ENCODE data around the gene TBC1D7. TPM values are rescaled to one million over a fixed set of nuclear protein-coding genes. Genes with fewer than 3 reads are reported as not detected.
A peak's percentile ranks its signal among the peaks of the same experiment; 100 is the strongest.

Gene TBC1D7
- total RNA-seq, 2 donors from 2014 or later = 37.7 to 59.0 TPM

- H3K27ac ChIP-seq (ENCODE audit: low read depth, low read length) = no peak overlapping the region
- no peak overlapping the region for H3K27ac Mint-ChIP-seq
Measured at GRCh38 chr6:13372688-13373487, 44.6 kb upstream of the TBC1D7 start.

GRCh38 chr6:13372076-13372475 is 43.7 kb upstream of the TBC1D7 start:
- no peak overlapping the region for H3K4me3 ChIP-seq (ENCODE audit: low read length)
- H3K4me1 ChIP-seq (ENCODE audit: control insufficient read depth, insufficient read depth, low read length) = no peaks in the 10 kb centered on the region
- Mint-ChIP-seq H3K9me3 (peaks cover 1% of the 10 kb centered on the region), H3K27ac (no peak overlapping the region), H3K36me3 (ENCODE audit: low read depth) (no peaks in the 10 kb centered on the region), H3K27me3 (ENCODE audit: insufficient read depth) (peaks cover 1% of the 10 kb centered on the region), H3K4me1 (peaks cover 12% of the 10 kb centered on the region), H3K4me3 (no peak overlapping the region)
- H3K36me3 ChIP-seq (ENCODE audit: control insufficient read depth, insufficient read depth, low read length) = no peaks in the 10 kb centered on the region
- TF ChIP-seq, protein P1, sequence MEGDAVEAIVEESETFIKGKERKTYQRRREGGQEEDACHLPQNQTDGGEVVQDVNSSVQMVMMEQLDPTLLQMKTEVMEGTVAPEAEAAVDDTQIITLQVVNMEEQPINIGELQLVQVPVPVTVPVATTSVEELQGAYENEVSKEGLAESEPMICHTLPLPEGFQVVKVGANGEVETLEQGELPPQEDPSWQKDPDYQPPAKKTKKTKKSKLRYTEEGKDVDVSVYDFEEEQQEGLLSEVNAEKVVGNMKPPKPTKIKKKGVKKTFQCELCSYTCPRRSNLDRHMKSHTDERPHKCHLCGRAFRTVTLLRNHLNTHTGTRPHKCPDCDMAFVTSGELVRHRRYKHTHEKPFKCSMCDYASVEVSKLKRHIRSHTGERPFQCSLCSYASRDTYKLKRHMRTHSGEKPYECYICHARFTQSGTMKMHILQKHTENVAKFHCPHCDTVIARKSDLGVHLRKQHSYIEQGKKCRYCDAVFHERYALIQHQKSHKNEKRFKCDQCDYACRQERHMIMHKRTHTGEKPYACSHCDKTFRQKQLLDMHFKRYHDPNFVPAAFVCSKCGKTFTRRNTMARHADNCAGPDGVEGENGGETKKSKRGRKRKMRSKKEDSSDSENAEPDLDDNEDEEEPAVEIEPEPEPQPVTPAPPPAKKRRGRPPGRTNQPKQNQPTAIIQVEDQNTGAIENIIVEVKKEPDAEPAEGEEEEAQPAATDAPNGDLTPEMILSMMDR (conservative IDR thresholded peaks at IDR 0.05) = no peak
- no peaks in the 10 kb centered on the region for H3K9me3 ChIP-seq (ENCODE audit: control insufficient read depth, low read length)
- H3K27ac ChIP-seq (ENCODE audit: low read depth, low read length) = peak overlapping the region; percentile 0
- WGBS, 2 experiments (ENCODE audit: insufficient coverage in 1 of 2, insufficient read length in 1 of 2) = 77 to 91% methylated on average over 6 of the region's 6 CpGs
- no peak overlapping the region for H3K9ac ChIP-seq (ENCODE audit: extremely low read depth, low read length, poor library complexity, severe bottlenecking)
- H3K27me3 ChIP-seq (ENCODE audit: control insufficient read depth, insufficient read depth, low read length, poor library complexity, severe bottlenecking) = no peaks in the 10 kb centered on the region
- DNase-seq = no peak

More at GRCh38 chr6:13372688-13373487, 44.6 kb upstream of the TBC1D7 start:
- H3K9me3 Mint-ChIP-seq = peaks cover 4% of the 10 kb centered on the region
- Histone ChIP-seq H3K27me3 (ENCODE audit: control insufficient read depth, insufficient read depth, low read length, poor library complexity, severe bottlenecking) (no peaks in the 10 kb centered on the region), H3K4me3 (ENCODE audit: low read length) (no peak overlapping the region), H3K9me3 (ENCODE audit: control insufficient read depth, low read length) (no peaks in the 10 kb centered on the region), H3K4me1 (ENCODE audit: control insufficient read depth, insufficient read depth, low read length) (no peaks in the 10 kb centered on the region), H3K9ac (ENCODE audit: extremely low read depth, low read length, poor library complexity, severe bottlenecking) (no peak overlapping the region), H3K36me3 (ENCODE audit: control insufficient read depth, insufficient read depth, low read length) (no peaks in the 10 kb centered on the region)
- DNase-seq = no peak
- peaks cover 1% of the 10 kb centered on the region for H3K27me3 Mint-ChIP-seq (ENCODE audit: insufficient read depth)
- TF ChIP-seq, protein P1 (conservative IDR thresholded peaks at IDR 0.05) = no peak
- 75 to 79% methylated on average over 6 to 9 of the region's 9 CpGs for WGBS, 2 experiments (ENCODE audit: insufficient coverage in 1 of 2, insufficient read length in 1 of 2)
- no peaks in the 10 kb centered on the region for H3K36me3 Mint-ChIP-seq (ENCODE audit: low read depth)
- H3K4me3 Mint-ChIP-seq = no peak overlapping the region
- H3K4me1 Mint-ChIP-seq = peaks cover 4% of the 10 kb centered on the region

GRCh38 chr6:13371421-13372072 is 43.2 kb upstream of the TBC1D7 start:
- peaks cover 12% of the 10 kb centered on the region for H3K4me1 Mint-ChIP-seq
- H3K36me3 Mint-ChIP-seq (ENCODE audit: low read depth) = no peaks in the 10 kb centered on the region

More at GRCh38 chr6:13371421-13372072, 43.2 kb upstream of the TBC1D7 start:
- Histone ChIP-seq H3K9ac (ENCODE audit: extremely low read depth, low read length, poor library complexity, severe bottlenecking) (no peak overlapping the region), H3K4me3 (ENCODE audit: low read length) (no peak overlapping the region), H3K4me1 (ENCODE audit: control insufficient read depth, insufficient read depth, low read length) (no peaks in the 10 kb centered on the region), H3K36me3 (ENCODE audit: control insufficient read depth, insufficient read depth, low read length) (no peaks in the 10 kb centered on the region), H3K27ac (ENCODE audit: low read depth, low read length) (peak overlapping the region; percentile 0), H3K27me3 (ENCODE audit: control insufficient read depth, insufficient read depth, low read length, poor library complexity, severe bottlenecking) (no peaks in the 10 kb centered on the region), H3K9me3 (ENCODE audit: control insufficient read depth, low read length) (no peaks in the 10 kb centered on the region)
- no peak for DNase-seq
- Mint-ChIP-seq H3K4me3 (no peak overlapping the region), H3K27ac (no peak overlapping the region), H3K27me3 (ENCODE audit: insufficient read depth) (peaks cover 1% of the 10 kb centered on the region), H3K9me3 (no peaks in the 10 kb centered on the region)
- 88 to 91% methylated on average over 8 to 9 of the region's 9 CpGs for WGBS, 2 experiments (ENCODE audit: insufficient coverage in 1 of 2, insufficient read length in 1 of 2)
- TF ChIP-seq, protein P1 (conservative IDR thresholded peaks at IDR 0.05) = no peak

Data from endodermal cell (in vitro differentiated cells).